NT2/D1 (cell line): ENCODE results near the gene ZEB2.

Experiments used
- YY1 ChIP-seq: IDR thresholded peaks from 2 replicates; pipeline ENCODE4 v1.6.1; 2011; ENCODE audit not compliant: insufficient read length, insufficient read depth
- ZNF274 ChIP-seq: IDR thresholded peaks from 2 replicates; pipeline ENCODE4 v1.6.1; 2011; ENCODE audit warnings: mild to moderate bottlenecking, low read depth, low read length

GRCh38 chr2:144512891-144513351, 7.0 kb downstream of the ZEB2 start:
- TF ChIP-seq YY1 (no peak), ZNF274 (no peak)
